ENCODE measurements around the gene ZFAND3.

Gene ZFAND3

DNA sequence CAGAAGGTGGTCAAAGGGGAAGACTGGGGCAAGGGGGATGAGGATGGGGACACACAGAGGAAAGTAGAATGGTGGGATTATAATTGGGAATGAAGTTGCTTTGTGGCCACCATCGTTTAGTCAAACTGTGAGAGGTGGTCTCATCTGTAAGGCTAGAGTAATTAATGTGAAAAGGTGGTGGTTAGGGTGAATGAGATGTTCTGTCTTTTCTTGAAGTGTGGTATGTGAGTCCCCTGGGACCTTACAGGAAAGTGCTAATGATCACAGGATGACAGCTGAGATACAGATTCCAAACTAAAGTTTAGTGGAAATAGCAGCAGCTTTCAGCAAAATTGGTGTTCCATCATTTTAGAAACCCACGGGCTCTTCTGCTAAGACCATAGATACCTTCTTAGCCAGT is 10.7 kb downstream of the ZFAND3 start:
- Mint-ChIP-seq H3K4me1 (peaks cover 29% of the 10 kb centered on the region), H3K9me3 (peaks cover 7% of the 10 kb centered on the region), H3K27ac (no peak overlapping the region), H3K36me3 (peaks cover 22% of the 10 kb centered on the region), H3K4me3 (no peak overlapping the region), H3K27me3 (no peaks in the 10 kb centered on the region)
- DNase-seq, result no peak
- CTCF ChIA-PET, result no interaction called here

DNA sequence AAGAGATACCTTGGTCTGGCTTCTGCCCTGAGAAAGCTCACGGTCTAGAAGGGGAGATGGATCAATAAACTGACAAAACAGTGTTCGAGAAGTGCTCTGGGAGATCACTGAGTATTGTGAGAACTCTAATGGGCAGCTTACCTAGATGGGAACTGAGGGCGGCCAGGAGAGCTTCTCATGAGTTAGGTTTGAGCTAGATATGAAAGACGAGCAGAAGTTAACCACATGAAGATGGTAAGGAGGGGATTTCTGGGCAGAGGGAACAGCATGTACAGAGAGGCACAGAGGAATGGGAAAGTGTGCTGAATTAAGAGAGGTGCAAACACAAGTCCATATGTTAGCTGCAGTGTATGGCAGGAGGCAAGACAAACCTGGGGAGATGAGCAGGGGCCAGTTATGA is 11.9 kb downstream of the ZFAND3 start:
- no peak overlapping the region for H3K27ac Mint-ChIP-seq
- CTCF ChIA-PET, result interaction anchor here (1.0 kb wide), 1 partner anchor 17 kb away, joined by 3 read pairs; no protein-coding TSS in a partner anchor

DNA sequence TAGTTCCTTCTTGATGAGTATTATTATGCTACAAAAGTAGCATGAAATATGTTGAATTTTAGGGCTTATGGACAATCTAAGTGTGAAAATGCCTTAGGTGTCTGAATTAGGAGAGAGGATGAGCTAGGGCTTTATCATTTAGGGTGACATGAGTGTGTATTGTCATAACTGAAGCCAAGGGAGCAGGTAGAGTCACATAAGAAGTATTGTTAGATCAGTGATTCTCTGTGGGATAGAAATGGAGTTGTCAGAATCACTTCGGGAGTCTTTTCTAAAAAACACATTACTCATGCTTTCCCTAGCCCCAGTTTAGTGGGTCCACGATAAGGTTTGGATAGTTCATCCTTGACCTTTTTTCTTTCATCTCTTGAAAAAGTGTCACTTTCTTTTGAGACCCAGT is 16.4 kb downstream of the ZFAND3 start:
- H3K4me1 Mint-ChIP-seq, result peaks cover 12% of the 10 kb centered on the region
- DNase-seq, result no peak
- H3K4me3 Mint-ChIP-seq, result no peak overlapping the region
- CTCF ChIA-PET, result no interaction called here
- H3K27ac Mint-ChIP-seq, result no peak overlapping the region
- H3K36me3 Mint-ChIP-seq, result peaks cover 35% of the 10 kb centered on the region
- peaks cover 7% of the 10 kb centered on the region for H3K9me3 Mint-ChIP-seq
- no peaks in the 10 kb centered on the region for H3K27me3 Mint-ChIP-seq

More for the DNA sequence above, 11.9 kb downstream of the ZFAND3 start:
- Mint-ChIP-seq H3K27me3 (no peaks in the 10 kb centered on the region), H3K9me3 (peaks cover 7% of the 10 kb centered on the region), H3K4me3 (no peak overlapping the region), H3K4me1 (peaks cover 24% of the 10 kb centered on the region), H3K36me3 (peaks cover 21% of the 10 kb centered on the region)
- no peak for DNase-seq

DNA sequence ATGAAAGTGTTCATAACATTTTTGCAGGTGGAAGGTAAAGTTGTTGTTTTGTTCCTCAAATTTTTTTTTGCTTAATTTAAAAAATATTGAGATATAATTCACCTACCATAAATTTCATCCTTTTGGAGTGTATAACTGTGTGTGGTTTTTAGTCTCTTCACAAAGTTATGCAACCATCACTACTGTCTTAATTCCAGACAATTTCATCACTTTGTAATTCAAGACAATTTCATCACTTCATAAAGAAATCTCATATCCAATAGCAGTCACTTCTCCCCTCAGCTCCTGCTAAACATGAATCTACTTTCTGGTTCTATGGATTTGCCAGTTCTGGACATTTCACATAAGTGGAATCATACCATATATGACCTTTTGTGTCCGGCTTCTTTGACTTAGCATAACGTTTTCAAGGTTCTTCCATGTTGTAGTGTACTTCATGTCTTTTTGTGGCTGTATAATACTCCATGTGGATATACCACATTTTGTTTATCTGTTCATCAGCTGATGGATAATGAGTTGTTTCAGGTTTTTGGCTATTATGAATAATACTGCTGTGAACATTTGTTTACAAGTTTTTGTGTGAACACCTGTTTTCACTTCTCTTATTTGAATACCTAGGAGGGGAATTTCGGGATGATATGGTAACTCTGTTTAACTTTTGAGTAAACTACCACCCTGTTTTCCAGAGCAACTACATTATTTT is 18.8 kb downstream of the ZFAND3 start:
- Mint-ChIP-seq H3K9me3 (peaks cover 7% of the 10 kb centered on the region), H3K27ac (no peak overlapping the region), H3K4me1 (peaks cover 6% of the 10 kb centered on the region), H3K4me3 (no peak overlapping the region), H3K27me3 (no peaks in the 10 kb centered on the region), H3K36me3 (peaks cover 25% of the 10 kb centered on the region)
- no peak for DNase-seq
- CTCF ChIA-PET, result no interaction called here

DNA sequence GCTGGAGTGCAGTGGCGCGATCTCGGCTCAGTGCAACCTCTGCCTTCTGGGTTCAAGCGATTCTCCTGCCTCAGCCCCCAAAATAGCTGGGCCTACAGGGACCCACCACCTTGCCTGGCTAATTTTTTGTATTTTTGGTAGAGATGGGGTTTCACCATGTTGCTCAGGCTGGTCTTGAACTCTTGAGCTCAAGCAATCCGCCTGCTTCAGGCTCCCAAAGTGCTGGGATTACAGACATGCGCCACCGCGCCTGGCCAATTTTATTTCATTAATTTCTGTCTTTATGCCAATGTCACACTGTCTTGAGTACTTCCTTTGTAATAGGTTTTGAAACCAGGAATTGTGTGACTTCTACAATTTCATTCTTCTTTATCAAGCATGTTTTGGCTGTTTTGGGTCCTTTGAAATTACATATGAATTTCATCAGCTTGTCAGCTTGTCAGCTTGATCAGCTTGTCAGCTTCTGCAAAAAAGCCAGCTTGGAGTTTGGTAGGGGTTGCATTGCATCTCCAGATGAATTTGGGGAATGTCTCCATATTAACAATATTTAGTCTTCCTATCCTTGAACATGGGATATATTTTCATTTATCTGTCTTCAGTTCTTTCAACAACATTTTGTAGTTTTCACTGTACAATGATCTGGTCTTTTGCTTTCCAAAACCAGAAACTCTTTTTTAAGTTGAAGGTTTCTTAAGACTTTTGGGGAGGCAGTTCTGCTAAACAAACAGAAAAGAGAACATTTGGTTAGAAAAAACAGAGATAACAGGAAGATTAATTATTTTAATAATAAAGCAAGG is 20.8 kb downstream of the ZFAND3 start:
- Mint-ChIP-seq H3K4me1 (peaks cover 8% of the 10 kb centered on the region), H3K4me3 (no peak overlapping the region)
- CTCF ChIA-PET, result no interaction called here

DNA sequence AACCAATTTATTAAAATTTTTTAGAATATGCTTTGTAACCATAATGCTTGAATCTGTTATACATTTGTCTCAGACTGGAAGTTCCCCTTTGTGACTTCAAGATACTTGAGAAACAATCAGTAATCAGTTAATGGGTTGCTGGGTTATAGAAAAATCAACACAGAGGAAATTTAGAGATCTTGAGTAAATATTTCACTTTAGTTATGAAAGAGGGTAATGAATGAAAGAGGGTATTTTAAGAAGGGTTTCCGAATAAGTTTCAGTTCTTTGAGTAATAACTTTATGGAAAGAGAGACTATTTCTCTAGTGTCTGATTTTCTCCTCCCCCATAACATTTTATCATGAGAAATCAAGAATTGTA is 21.4 kb downstream of the ZFAND3 start:
- CTCF ChIA-PET, result no interaction called here
- H3K27ac Mint-ChIP-seq, result no peak overlapping the region
- H3K4me3 Mint-ChIP-seq, result no peak overlapping the region
- no peaks in the 10 kb centered on the region for H3K27me3 Mint-ChIP-seq
- DNase-seq, result no peak
- no peaks in the 10 kb centered on the region for H3K9me3 Mint-ChIP-seq
- H3K36me3 Mint-ChIP-seq, result peaks cover 17% of the 10 kb centered on the region
- peaks cover 8% of the 10 kb centered on the region for H3K4me1 Mint-ChIP-seq

More for the DNA sequence above, 20.8 kb downstream of the ZFAND3 start:
- no peak for DNase-seq
- H3K27me3 Mint-ChIP-seq, result no peaks in the 10 kb centered on the region
- no peaks in the 10 kb centered on the region for H3K9me3 Mint-ChIP-seq
- H3K27ac Mint-ChIP-seq, result no peak overlapping the region
- H3K36me3 Mint-ChIP-seq, result peaks cover 17% of the 10 kb centered on the region

DNA sequence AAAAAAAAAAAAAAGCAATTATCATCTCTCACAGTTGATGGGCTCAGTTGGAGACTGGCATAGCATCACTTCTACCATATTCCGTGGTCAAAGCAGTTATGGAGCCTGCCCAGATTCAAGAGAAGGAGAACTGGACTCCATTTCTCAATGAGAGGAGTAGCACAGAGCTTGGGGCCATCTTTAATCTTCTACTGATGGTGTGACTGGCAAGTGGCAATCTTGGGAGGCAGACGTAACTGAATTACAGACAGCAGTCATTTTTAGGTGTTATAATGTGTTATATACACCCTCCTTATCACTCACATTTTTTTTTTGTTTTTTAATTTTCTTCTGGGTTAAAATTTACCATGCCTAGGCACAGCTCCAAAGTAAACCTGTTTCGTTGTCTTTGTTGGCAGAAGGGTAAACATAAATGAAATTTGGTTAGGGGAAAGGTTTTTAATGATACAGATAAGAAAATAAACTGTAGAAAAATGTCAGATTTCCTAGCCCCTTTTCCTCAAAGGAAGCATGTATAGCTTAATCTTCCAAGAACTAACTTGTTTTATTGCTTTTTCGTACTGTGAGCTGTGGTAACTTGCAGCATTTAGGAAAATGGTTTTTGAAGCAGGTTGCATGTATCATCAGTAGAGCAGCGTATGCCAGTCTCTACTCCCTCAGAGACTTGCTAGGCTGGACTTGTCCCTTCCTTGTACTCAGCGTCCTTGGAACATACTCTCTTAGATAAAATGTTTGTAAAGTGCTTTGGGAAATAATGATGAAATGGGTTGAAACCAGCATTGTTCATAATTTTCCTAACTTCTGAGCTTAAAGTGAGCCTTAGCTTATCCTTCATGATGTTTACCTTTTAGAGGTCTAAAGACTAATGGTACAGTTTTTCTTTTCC is 25.7 kb downstream of the ZFAND3 start:
- no peak overlapping the region for H3K27ac Mint-ChIP-seq

DNA sequence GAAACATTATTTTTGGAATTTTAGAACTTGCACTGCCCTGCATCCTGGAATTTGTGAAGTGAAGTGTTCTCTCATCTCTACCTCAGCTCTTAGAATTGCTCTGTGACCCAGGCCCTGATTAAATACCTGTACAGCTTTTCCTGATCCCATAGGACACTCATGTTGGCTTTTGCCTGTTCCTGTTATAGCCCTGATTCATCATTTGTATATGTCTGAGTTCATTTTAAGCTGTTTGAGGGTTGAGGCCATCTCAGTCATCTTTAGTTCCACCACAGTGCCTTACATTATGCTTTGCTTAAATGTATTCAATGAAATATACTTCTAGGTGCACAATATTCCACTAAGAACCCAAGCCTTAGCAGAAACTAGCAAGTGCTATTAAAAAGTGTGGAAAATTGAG is 26.4 kb downstream of the ZFAND3 start:
- Mint-ChIP-seq H3K36me3 (no peaks in the 10 kb centered on the region), H3K27ac (no peak overlapping the region), H3K4me3 (no peak overlapping the region), H3K4me1 (peaks cover 8% of the 10 kb centered on the region), H3K27me3 (no peaks in the 10 kb centered on the region), H3K9me3 (no peaks in the 10 kb centered on the region)
- CTCF ChIA-PET, result no interaction called here
- no peak for DNase-seq

More for the DNA sequence above, 25.7 kb downstream of the ZFAND3 start:
- Mint-ChIP-seq H3K4me1 (peaks cover 8% of the 10 kb centered on the region), H3K36me3 (peaks cover 4% of the 10 kb centered on the region), H3K27me3 (no peaks in the 10 kb centered on the region), H3K4me3 (no peak overlapping the region), H3K9me3 (no peaks in the 10 kb centered on the region)
- DNase-seq, result no peak
- CTCF ChIA-PET, result no interaction called here

DNA sequence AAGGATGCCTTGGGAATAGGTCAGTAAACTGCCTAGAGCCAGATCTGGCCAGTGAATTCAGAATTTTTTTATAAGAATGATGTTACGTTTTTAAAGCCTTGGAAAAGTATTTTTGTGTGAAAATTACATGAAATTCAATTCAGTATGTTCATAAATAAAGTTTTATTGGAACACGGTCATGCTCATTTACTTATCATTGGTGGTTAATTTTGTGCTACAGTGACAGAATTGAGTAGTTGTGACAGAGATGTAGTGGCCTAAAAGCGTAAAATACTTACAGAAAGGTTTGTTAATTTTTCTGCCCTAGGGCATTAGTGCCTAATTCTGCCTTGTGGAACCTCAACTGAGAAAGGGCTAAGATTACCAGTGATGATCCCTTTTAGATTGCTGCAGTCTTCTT is 28.2 kb downstream of the ZFAND3 start:
- Mint-ChIP-seq H3K27ac (no peak overlapping the region), H3K9me3 (no peaks in the 10 kb centered on the region), H3K4me1 (peaks cover 13% of the 10 kb centered on the region), H3K4me3 (no peak overlapping the region), H3K36me3 (peaks cover 2% of the 10 kb centered on the region), H3K27me3 (no peaks in the 10 kb centered on the region)
- CTCF ChIA-PET, result interaction anchor here (0.9 to 1.2 kb wide), 2 partner anchors 12 to 16 kb away, joined by 3 read pairs; no protein-coding TSS in a partner anchor
- no peak for DNase-seq

DNA sequence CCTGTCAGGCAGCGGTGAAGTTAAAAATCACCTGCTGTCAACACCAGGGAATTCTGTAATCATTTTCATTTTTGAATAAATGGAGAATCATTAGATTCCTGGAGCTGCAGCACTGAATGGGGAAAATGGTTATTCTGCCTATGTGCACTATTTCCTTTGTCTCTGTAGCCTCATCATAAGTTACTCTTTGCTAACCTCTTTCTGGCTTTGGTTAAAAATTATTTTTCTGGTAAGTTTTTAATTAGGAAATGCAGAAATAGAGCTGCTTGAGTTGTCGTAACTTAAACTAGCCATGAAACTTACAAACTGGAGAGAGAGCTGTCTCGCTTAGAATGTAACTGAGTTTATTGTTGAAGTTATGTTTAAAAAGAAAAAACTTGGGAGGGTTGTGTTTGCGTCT is 28.8 kb downstream of the ZFAND3 start:
- no peak overlapping the region for H3K27ac Mint-ChIP-seq
- no peak for DNase-seq
- H3K4me3 Mint-ChIP-seq, result no peak overlapping the region
- H3K27me3 Mint-ChIP-seq, result no peaks in the 10 kb centered on the region
- peaks cover 5% of the 10 kb centered on the region for H3K36me3 Mint-ChIP-seq
- no peaks in the 10 kb centered on the region for H3K9me3 Mint-ChIP-seq
- CTCF ChIA-PET, result interaction anchor here (0.6 to 1.2 kb wide), 3 partner anchors 11 to 545 kb away, joined by 3 read pairs; no protein-coding TSS in a partner anchor
- peaks cover 12% of the 10 kb centered on the region for H3K4me1 Mint-ChIP-seq

DNA sequence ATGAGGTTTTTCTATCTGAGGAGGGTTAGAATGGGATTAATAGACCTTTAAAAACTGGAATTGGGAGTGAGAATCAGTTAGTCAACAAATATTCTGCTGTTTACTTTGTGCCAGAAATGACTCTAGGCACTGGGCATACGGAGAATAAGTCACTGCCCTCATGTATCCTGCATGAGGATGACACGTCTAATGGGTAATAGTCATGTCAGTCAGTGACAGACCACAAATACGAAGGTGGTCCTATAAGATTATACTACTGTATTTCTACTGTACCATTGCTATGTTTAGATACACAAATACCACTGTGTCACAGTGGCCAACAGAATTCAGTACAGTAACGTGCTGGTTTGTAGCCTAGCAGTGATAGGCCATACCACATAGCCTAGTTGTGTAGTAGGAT is 30.7 kb downstream of the ZFAND3 start:
- H3K4me1 Mint-ChIP-seq, result peaks cover 5% of the 10 kb centered on the region
- H3K9me3 Mint-ChIP-seq, result no peaks in the 10 kb centered on the region
- no peak overlapping the region for H3K27ac Mint-ChIP-seq
- H3K27me3 Mint-ChIP-seq, result no peaks in the 10 kb centered on the region
- CTCF ChIA-PET, result no interaction called here
- no peak overlapping the region for H3K4me3 Mint-ChIP-seq
- peaks cover 5% of the 10 kb centered on the region for H3K36me3 Mint-ChIP-seq
- DNase-seq, result no peak

DNA sequence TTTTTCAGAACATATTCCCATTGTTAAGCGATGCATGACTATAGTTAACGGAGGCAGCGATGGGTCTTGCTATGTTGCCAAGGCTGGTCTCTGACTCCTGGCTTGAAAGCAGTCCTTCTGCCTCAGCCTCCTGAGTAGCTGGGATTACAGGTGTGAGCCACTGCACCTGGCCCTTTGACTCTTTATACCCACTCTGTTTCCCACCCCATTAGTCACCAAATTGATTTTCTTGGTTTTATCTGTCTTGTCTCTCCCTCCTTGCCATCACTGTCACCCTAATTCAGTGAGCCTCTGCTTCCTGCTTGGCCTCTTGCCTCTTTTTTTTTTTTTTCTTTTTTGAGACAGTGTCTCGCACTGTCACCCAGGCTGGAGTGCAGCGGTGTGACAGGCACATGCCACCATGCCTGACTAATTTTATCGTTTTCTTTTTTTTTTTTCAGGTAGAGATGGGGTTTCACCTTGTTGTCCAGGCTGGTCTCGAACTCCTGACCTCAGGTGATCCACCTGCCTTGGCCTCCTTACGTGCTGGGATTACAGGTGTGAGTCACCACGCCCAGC is 31.3 kb downstream of the ZFAND3 start:
- DNase-seq, result no peak
- CTCF ChIA-PET, result interaction anchor here (1.2 kb wide), 1 partner anchor 16 kb away, joined by 3 read pairs; no protein-coding TSS in a partner anchor
- H3K4me1 Mint-ChIP-seq, result peaks cover 5% of the 10 kb centered on the region
- H3K4me3 Mint-ChIP-seq, result no peak overlapping the region
- peaks cover 6% of the 10 kb centered on the region for H3K36me3 Mint-ChIP-seq
- no peak overlapping the region for H3K27ac Mint-ChIP-seq
- no peaks in the 10 kb centered on the region for H3K27me3 Mint-ChIP-seq
- H3K9me3 Mint-ChIP-seq, result no peaks in the 10 kb centered on the region

DNA sequence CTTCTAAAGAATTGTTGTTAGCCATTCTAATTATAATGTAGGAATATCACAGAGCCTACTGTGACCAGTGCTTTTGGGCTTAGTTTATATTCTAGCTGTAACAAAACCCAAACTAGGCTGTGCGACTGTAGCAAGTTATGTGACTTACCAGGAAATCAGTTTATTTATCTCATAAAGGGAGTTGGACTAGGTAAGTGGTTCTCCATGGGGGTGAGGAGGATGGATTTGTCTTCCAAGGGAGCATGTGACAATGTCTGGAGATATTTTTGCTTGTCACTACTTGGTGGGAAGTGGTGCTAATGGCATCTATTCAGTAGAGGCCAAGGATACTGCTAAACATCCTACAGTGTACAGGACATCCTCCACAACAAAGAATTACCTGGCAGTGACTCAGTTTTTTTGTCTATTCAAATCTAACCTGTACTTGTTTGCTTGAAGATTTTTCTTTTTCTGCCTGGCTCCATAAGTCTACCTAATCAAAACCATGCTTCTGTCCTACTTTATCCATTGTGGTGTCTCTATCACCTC is 32.5 kb downstream of the ZFAND3 start:
- CTCF ChIA-PET, result interaction anchor here (1.2 kb wide), 1 partner anchor 14 kb away, joined by 3 read pairs; no protein-coding TSS in a partner anchor
- Mint-ChIP-seq H3K36me3 (peaks cover 6% of the 10 kb centered on the region), H3K9me3 (no peaks in the 10 kb centered on the region), H3K4me1 (peaks cover 5% of the 10 kb centered on the region), H3K27me3 (no peaks in the 10 kb centered on the region), H3K4me3 (no peak overlapping the region), H3K27ac (no peak overlapping the region)
- DNase-seq, result no peak

DNA sequence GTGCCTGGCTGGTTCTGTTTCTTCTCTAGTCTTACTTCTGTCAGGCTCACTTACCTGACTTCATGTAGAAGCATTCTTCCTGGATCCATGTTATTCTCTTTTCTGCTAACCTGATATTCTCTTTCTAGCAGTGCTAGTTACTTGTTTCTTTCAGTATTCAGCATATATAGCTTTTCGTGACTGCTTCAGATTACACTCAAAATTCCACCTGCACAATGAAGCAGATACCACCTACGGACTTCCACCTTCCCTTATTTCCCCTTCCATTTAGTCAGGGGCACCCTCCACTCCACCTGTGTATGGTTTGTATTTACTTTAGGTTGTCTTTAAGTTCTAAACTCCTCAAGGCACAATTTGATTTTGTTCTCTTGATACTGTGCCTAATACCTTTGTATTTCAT is 36.8 kb downstream of the ZFAND3 start:
- CTCF ChIA-PET, result no interaction called here
- H3K9me3 Mint-ChIP-seq, result no peaks in the 10 kb centered on the region
- H3K27ac Mint-ChIP-seq, result no peak overlapping the region
- peaks cover 10% of the 10 kb centered on the region for H3K4me1 Mint-ChIP-seq
- H3K27me3 Mint-ChIP-seq, result no peaks in the 10 kb centered on the region
- peaks cover 6% of the 10 kb centered on the region for H3K36me3 Mint-ChIP-seq
- H3K4me3 Mint-ChIP-seq, result no peak overlapping the region
- DNase-seq, result no peak
